Karpas-422 (cell line): Measurements from ENCODE around the gene PRKCH. TPM values are rescaled to one million over a fixed set of nuclear protein-coding genes. Genes with fewer than 3 reads are reported as not detected.

Experiments
- DNase-seq: peaks from one replicate; pipeline ENCODE4 v3.0.0-alpha.2; 2015
- H2AFZ ChIP-seq: fragments of 200-600 bp; sonication (generic); 2 replicates; pipeline ENCODE4 v1.6.1; 2014; ENCODE audit warnings: antibody characterized with exemption, low read length, mixed read lengths
- H3K27ac ChIP-seq: fragments of 200-600 bp; sonication (generic); 2 replicates; pipeline ENCODE4 v1.5.1; 2014; ENCODE audit warnings: mild to moderate bottlenecking, low read length, moderate library complexity
- H3K27me3 ChIP-seq: fragments of 200-600 bp; sonication (generic); 2 replicates; pipeline ENCODE4 v1.6.1; 2014; ENCODE audit warnings: low read length, mixed read lengths
- H3K36me3 ChIP-seq: fragments of 200-600 bp; sonication (generic); 2 replicates; pipeline ENCODE4 v1.6.1; 2014; ENCODE audit warnings: low read length, mixed read lengths; ENCODE audit not compliant: insufficient read depth
- H3K4me1 ChIP-seq: fragments of 200-600 bp; sonication (generic); 2 replicates; pipeline ENCODE4 v1.6.1; 2014; ENCODE audit warnings: mild to moderate bottlenecking, low read length, mixed read lengths
- H3K4me2 ChIP-seq: fragments of 200-600 bp; sonication (generic); 2 replicates; pipeline ENCODE4 v1.6.1; 2014; ENCODE audit warnings: low read length, low read depth, mild to moderate bottlenecking; ENCODE audit not compliant: poor library complexity, severe bottlenecking
- H3K4me3 ChIP-seq: fragments of 200-600 bp; sonication (generic); 2 replicates; pipeline ENCODE4 v1.5.1; 2014; ENCODE audit warnings: mild to moderate bottlenecking, antibody characterized with exemption, low read length, mixed read lengths
- H3K79me2 ChIP-seq: fragments of 200-600 bp; sonication (generic); 2 replicates; pipeline ENCODE4 v1.6.1; 2014; ENCODE audit warnings: mild to moderate bottlenecking, low read length, mixed read lengths
- H3K9ac ChIP-seq: fragments of 200-600 bp; sonication (generic); 2 replicates; pipeline ENCODE4 v1.6.0; 2014; ENCODE audit warnings: low read length
- H3K9me2 ChIP-seq: fragments of 200-600 bp; sonication (generic), shearing (Covaris generic); replicated peaks from 2 replicates; pipeline ENCODE4 v1.6.0; 2014; ENCODE audit warnings: mild to moderate bottlenecking, low read length, moderate library complexity; ENCODE audit not compliant: insufficient read depth
- H3K9me3 ChIP-seq: fragments of 300-700, 200-600 bp; sonication (generic); 2 replicates; pipeline ENCODE4 v1.6.1; 2014; ENCODE audit warnings: low read length, mixed read lengths
- H4K20me1 ChIP-seq: fragments of 200-600 bp; sonication (generic); 2 replicates; pipeline ENCODE4 v1.6.1; 2014; ENCODE audit warnings: mild to moderate bottlenecking, antibody characterized with exemption, low read length, low read depth; ENCODE audit not compliant: insufficient read depth
- total RNA-seq: library from RNA; depleted of rRNA; stranded (reverse); fragments of >200 nt; shearing (Covaris generic); gene quantifications from 2 replicates; pipeline ENCODE4 v1.2.3, GENCODE V29; 2014; ENCODE audit warnings: low replicate concordance

PRKCH gene
- total RNA-seq, 1 experiment from 2014 or later = 7.0 TPM

GRCh38 chr14:61516964-61517653 is 195.7 kb downstream of the PRKCH start:
- Histone ChIP-seq H3K9me2 (no peaks in the 10 kb centered on the region), H3K4me1 (peaks cover 5% of the 10 kb centered on the region; the same call in 1 of the 2 replicates), H4K20me1 (no peaks in the 10 kb centered on the region), H3K9ac (no peak overlapping the region), H3K79me2 (no peaks in the 10 kb centered on the region), H3K27me3 (no peaks in the 10 kb centered on the region), H3K36me3 (no peaks in the 10 kb centered on the region), H3K9me3 (no peaks in the 10 kb centered on the region), H2AFZ (no peak overlapping the region), H3K4me2 (no peak overlapping the region), H3K27ac (no peak overlapping the region), H3K4me3 (no peak overlapping the region)
- DNase-seq = no peak

- H3K27ac ChIP-seq = no peak overlapping the region
- H4K20me1 ChIP-seq = no peaks in the 10 kb centered on the region
- H3K36me3 ChIP-seq = no peaks in the 10 kb centered on the region
- H3K9me2 ChIP-seq = no peaks in the 10 kb centered on the region
- no peak overlapping the region for H3K4me2 ChIP-seq
- H3K79me2 ChIP-seq = no peaks in the 10 kb centered on the region
- H3K4me3 ChIP-seq = no peak overlapping the region
- H3K4me1 ChIP-seq = peaks cover 5% of the 10 kb centered on the region; the same call in 1 of the 2 replicates
- H3K27me3 ChIP-seq = no peaks in the 10 kb centered on the region
- H3K9me3 ChIP-seq = no peaks in the 10 kb centered on the region
- no peak overlapping the region for H3K9ac ChIP-seq
- no peak for DNase-seq
- H2AFZ ChIP-seq = no peak overlapping the region
These were observed 196.6 kb downstream of the PRKCH start for GRCh38 chr14:61517911-61518384.

GRCh38 chr14:61518403-61518802 is 197.0 kb downstream of the PRKCH start:
- Histone ChIP-seq H4K20me1 (no peaks in the 10 kb centered on the region), H3K9me2 (no peaks in the 10 kb centered on the region), H3K79me2 (no peaks in the 10 kb centered on the region), H3K9ac (no peak overlapping the region), H3K36me3 (no peaks in the 10 kb centered on the region), H3K4me3 (no peak overlapping the region), H3K4me2 (no peak overlapping the region), H3K9me3 (no peaks in the 10 kb centered on the region), H2AFZ (no peak overlapping the region), H3K4me1 (peaks cover 5% of the 10 kb centered on the region; the same call in 1 of the 2 replicates), H3K27ac (no peak overlapping the region), H3K27me3 (no peaks in the 10 kb centered on the region)
- no peak for DNase-seq

- no peak overlapping the region for H3K9ac ChIP-seq
- no peak overlapping the region for H3K4me2 ChIP-seq
- H3K4me3 ChIP-seq = no peak overlapping the region
- H2AFZ ChIP-seq = no peak overlapping the region
- no peaks in the 10 kb centered on the region for H3K36me3 ChIP-seq
- no peaks in the 10 kb centered on the region for H3K9me2 ChIP-seq
- no peak for DNase-seq
- H3K27me3 ChIP-seq = no peaks in the 10 kb centered on the region
- no peak overlapping the region for H3K27ac ChIP-seq
- no peaks in the 10 kb centered on the region for H4K20me1 ChIP-seq
- H3K79me2 ChIP-seq = no peaks in the 10 kb centered on the region
- peaks cover 5% of the 10 kb centered on the region; the same call in 1 of the 2 replicates for H3K4me1 ChIP-seq
- H3K9me3 ChIP-seq = no peaks in the 10 kb centered on the region
These were observed 197.7 kb downstream of the PRKCH start for GRCh38 chr14:61519106-61519505.

- DNase-seq = no peak
- H3K79me2 ChIP-seq = no peaks in the 10 kb centered on the region
- H3K36me3 ChIP-seq = no peaks in the 10 kb centered on the region
- peaks cover 5% of the 10 kb centered on the region; the same call in 1 of the 2 replicates for H3K4me1 ChIP-seq
- H3K4me3 ChIP-seq = no peak overlapping the region
- H2AFZ ChIP-seq = no peak overlapping the region
- H3K9ac ChIP-seq = no peak overlapping the region
- no peak overlapping the region for H3K27ac ChIP-seq
- no peaks in the 10 kb centered on the region for H3K9me2 ChIP-seq
- no peak overlapping the region for H3K4me2 ChIP-seq
- H3K9me3 ChIP-seq = no peaks in the 10 kb centered on the region
- H3K27me3 ChIP-seq = no peaks in the 10 kb centered on the region
- no peaks in the 10 kb centered on the region for H4K20me1 ChIP-seq
These were observed 198.4 kb downstream of the PRKCH start for GRCh38 chr14:61519735-61520134.

- no peaks in the 10 kb centered on the region for H3K36me3 ChIP-seq
- no peak overlapping the region for H3K4me3 ChIP-seq
- no peak overlapping the region for H3K4me2 ChIP-seq
- H3K27me3 ChIP-seq = no peaks in the 10 kb centered on the region
- no peaks in the 10 kb centered on the region for H4K20me1 ChIP-seq
- H2AFZ ChIP-seq = no peak overlapping the region
- no peak overlapping the region for H3K27ac ChIP-seq
- H3K9me3 ChIP-seq = no peaks in the 10 kb centered on the region
- no peaks in the 10 kb centered on the region for H3K79me2 ChIP-seq
- no peaks in the 10 kb centered on the region for H3K9me2 ChIP-seq
- peaks cover 5% of the 10 kb centered on the region; the same call in 1 of the 2 replicates for H3K4me1 ChIP-seq
- H3K9ac ChIP-seq = no peak overlapping the region
- DNase-seq = no peak
These were observed 199.2 kb downstream of the PRKCH start for GRCh38 chr14:61520576-61520975.

- Histone ChIP-seq H3K4me1 (peaks cover 1% of the 10 kb centered on the region; the same call in 1 of the 2 replicates), H3K9me3 (no peaks in the 10 kb centered on the region), H2AFZ (no peak overlapping the region), H3K36me3 (no peaks in the 10 kb centered on the region), H4K20me1 (no peaks in the 10 kb centered on the region), H3K9ac (no peak overlapping the region), H3K79me2 (no peaks in the 10 kb centered on the region), H3K27ac (no peak overlapping the region), H3K27me3 (no peaks in the 10 kb centered on the region), H3K4me2 (no peak overlapping the region), H3K4me3 (no peak overlapping the region), H3K9me2 (no peaks in the 10 kb centered on the region)
- no peak for DNase-seq
These were observed 200.4 kb downstream of the PRKCH start for GRCh38 chr14:61521773-61522172.

- H3K4me3 ChIP-seq = no peak overlapping the region
- H3K27me3 ChIP-seq = no peaks in the 10 kb centered on the region
- no peak for DNase-seq
- H3K9me2 ChIP-seq = no peaks in the 10 kb centered on the region
- H3K79me2 ChIP-seq = no peaks in the 10 kb centered on the region
- no peak overlapping the region for H3K9ac ChIP-seq
- no peaks in the 10 kb centered on the region for H3K9me3 ChIP-seq
- H3K4me2 ChIP-seq = no peak overlapping the region
- H4K20me1 ChIP-seq = no peaks in the 10 kb centered on the region
- no peaks in the 10 kb centered on the region for H3K36me3 ChIP-seq
- no peak overlapping the region for H3K27ac ChIP-seq
- no peak overlapping the region for H2AFZ ChIP-seq
- H3K4me1 ChIP-seq = no peaks in the 10 kb centered on the region
These were observed 202.4 kb downstream of the PRKCH start for GRCh38 chr14:61523751-61524150.
